Parathyroid adenoma (tissue), 2 donors: Measurements from ENCODE around the gene IL10RB.
A peak's percentile ranks its signal among the peaks of the same experiment; 100 is the strongest.

Experiments
- H2AFZ ChIP-seq: fragments of 300-600 bp; sonication (generic); one replicate; pipeline ENCODE4 v1.7.0; 2017; ENCODE audit warnings: antibody characterized with exemption, mild to moderate bottlenecking
- H3K27ac ChIP-seq: fragments of 300-600 bp; sonication (generic); one replicate; pipeline ENCODE4 v1.7.0; 2017
- H3K27me3 ChIP-seq: fragments of 300-600 bp; sonication (generic); one replicate; pipeline ENCODE4 v1.7.0; 2017; ENCODE audit warnings: low read length; ENCODE audit not compliant: control insufficient read depth, insufficient read depth
- H3K36me3 ChIP-seq: fragments of 300-600 bp; sonication (generic); one replicate; pipeline ENCODE4 v1.7.0; 2017; ENCODE audit warnings: low read length; ENCODE audit not compliant: control insufficient read depth, insufficient read depth
- H3K4me1 ChIP-seq: fragments of 300-600 bp; sonication (generic); one replicate; pipeline ENCODE4 v1.7.0; 2017; ENCODE audit warnings: control low read depth
- H3K4me2 ChIP-seq: fragments of 300-600 bp; sonication (generic); one replicate; pipeline ENCODE4 v1.7.0; 2017; ENCODE audit warnings: low read length
- H3K4me3 ChIP-seq: fragments of 300-600 bp; sonication (generic); one replicate; pipeline ENCODE4 v1.7.0; 2017; ENCODE audit warnings: low read depth, low read length
- H3K79me2 ChIP-seq: fragments of 300-600 bp; sonication (generic); one replicate; pipeline ENCODE4 v1.7.0; 2017; ENCODE audit warnings: control low read depth
- H3K9ac ChIP-seq: fragments of 300-600 bp; sonication (generic); one replicate; pipeline ENCODE4 v1.7.0; 2017; ENCODE audit warnings: mild to moderate bottlenecking
- H3K9me3 ChIP-seq: fragments of 300-600 bp; sonication (generic); one replicate; pipeline ENCODE4 v1.7.0; 2017; ENCODE audit warnings: low read length; ENCODE audit not compliant: control insufficient read depth
- TF ChIP-seq, protein P1 (sequence below): fragments of 300-600 bp; sonication (generic); IDR thresholded peaks from one replicate; pipeline ENCODE4 v1.7.0; 2017; ENCODE audit warnings: antibody characterized with exemption, mild to moderate bottlenecking
- donor health status: primary hyperparathyroidism.

Gene IL10RB

GRCh38 chr21:33262921-33263320 is 3.2 kb upstream of the IL10RB start:
- H3K9me3 ChIP-seq, result no peaks in the 10 kb centered on the region
- no peaks in the 10 kb centered on the region for H3K27me3 ChIP-seq
- H3K4me2 ChIP-seq, result no peak overlapping the region
- no peak overlapping the region for H3K27ac ChIP-seq
- no peaks in the 10 kb centered on the region for H3K4me1 ChIP-seq
- H3K9ac ChIP-seq, result no peak overlapping the region
- H2AFZ ChIP-seq, result no peak overlapping the region
- H3K4me3 ChIP-seq, result no peak overlapping the region
- H3K79me2 ChIP-seq, result no peaks in the 10 kb centered on the region
- TF ChIP-seq, protein P1, sequence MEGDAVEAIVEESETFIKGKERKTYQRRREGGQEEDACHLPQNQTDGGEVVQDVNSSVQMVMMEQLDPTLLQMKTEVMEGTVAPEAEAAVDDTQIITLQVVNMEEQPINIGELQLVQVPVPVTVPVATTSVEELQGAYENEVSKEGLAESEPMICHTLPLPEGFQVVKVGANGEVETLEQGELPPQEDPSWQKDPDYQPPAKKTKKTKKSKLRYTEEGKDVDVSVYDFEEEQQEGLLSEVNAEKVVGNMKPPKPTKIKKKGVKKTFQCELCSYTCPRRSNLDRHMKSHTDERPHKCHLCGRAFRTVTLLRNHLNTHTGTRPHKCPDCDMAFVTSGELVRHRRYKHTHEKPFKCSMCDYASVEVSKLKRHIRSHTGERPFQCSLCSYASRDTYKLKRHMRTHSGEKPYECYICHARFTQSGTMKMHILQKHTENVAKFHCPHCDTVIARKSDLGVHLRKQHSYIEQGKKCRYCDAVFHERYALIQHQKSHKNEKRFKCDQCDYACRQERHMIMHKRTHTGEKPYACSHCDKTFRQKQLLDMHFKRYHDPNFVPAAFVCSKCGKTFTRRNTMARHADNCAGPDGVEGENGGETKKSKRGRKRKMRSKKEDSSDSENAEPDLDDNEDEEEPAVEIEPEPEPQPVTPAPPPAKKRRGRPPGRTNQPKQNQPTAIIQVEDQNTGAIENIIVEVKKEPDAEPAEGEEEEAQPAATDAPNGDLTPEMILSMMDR, result no peak
- H3K36me3 ChIP-seq, result no peaks in the 10 kb centered on the region

- no peak overlapping the region for H3K4me2 ChIP-seq
- H3K4me3 ChIP-seq, result no peak overlapping the region
- H3K4me1 ChIP-seq, result peaks cover 2% of the 10 kb centered on the region
- H3K27me3 ChIP-seq, result no peaks in the 10 kb centered on the region
- H2AFZ ChIP-seq, result no peak overlapping the region
- H3K27ac ChIP-seq, result no peak overlapping the region
- H3K79me2 ChIP-seq, result no peaks in the 10 kb centered on the region
- TF ChIP-seq, protein P1, result no peak
- no peak overlapping the region for H3K9ac ChIP-seq
- H3K36me3 ChIP-seq, result no peaks in the 10 kb centered on the region
- no peaks in the 10 kb centered on the region for H3K9me3 ChIP-seq
These were observed 1.6 kb upstream of the IL10RB start for GRCh38 chr21:33264561-33264960.

GRCh38 chr21:33265664-33266049 is 510 bp upstream of the IL10RB start:
- peaks cover 2% of the 10 kb centered on the region for H3K4me1 ChIP-seq
- TF ChIP-seq, protein P1, result no peak
- H3K9ac ChIP-seq, result no peak overlapping the region
- H3K79me2 ChIP-seq, result no peaks in the 10 kb centered on the region
- H3K27me3 ChIP-seq, result no peaks in the 10 kb centered on the region
- H3K27ac ChIP-seq, result peak overlapping the region; percentile 12
- peak overlapping the region; percentile 78 for H2AFZ ChIP-seq
- H3K4me3 ChIP-seq, result peak overlapping the region; percentile 51
- H3K9me3 ChIP-seq, result no peaks in the 10 kb centered on the region
- H3K36me3 ChIP-seq, result no peaks in the 10 kb centered on the region
- H3K4me2 ChIP-seq, result peak overlapping the region; percentile 80

DNA sequence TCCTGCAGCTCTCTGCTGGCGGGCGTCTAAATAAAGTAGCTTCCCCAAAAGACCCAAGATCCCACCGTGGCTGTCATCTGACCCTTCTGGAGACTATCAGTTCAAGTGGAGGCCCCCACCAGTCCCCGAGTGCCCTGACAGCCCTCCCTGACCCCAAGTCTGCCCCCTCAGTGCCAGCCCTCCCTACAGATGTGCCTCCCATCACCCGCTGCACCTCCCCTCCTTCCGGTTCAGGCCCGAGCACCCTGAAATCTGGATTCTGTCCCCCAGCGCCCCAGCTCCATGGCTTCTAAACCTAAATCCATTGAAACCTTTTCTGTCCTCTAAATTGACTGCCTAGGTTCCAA is 595 bp downstream of the IL10RB start:
- Histone ChIP-seq H3K27me3 (no peaks in the 10 kb centered on the region), H2AFZ (peak overlapping the region; percentile 78), H3K27ac (peak overlapping the region; percentile 64), H3K4me1 (peaks cover 2% of the 10 kb centered on the region), H3K79me2 (no peaks in the 10 kb centered on the region), H3K9ac (no peak overlapping the region), H3K36me3 (no peaks in the 10 kb centered on the region), H3K9me3 (no peaks in the 10 kb centered on the region), H3K4me3 (peak overlapping the region; percentile 51), H3K4me2 (peak overlapping the region; percentile 80)
- TF ChIP-seq, protein P1, result no peak

- H3K4me2 ChIP-seq, result peak overlapping the region; percentile 80
- no peaks in the 10 kb centered on the region for H3K36me3 ChIP-seq
- H3K27me3 ChIP-seq, result no peaks in the 10 kb centered on the region
- H3K4me1 ChIP-seq, result peaks cover 2% of the 10 kb centered on the region
- no peaks in the 10 kb centered on the region for H3K79me2 ChIP-seq
- H3K27ac ChIP-seq, result peak overlapping the region; percentile 64
- TF ChIP-seq, protein P1, result no peak
- no peak overlapping the region for H3K9ac ChIP-seq
- no peaks in the 10 kb centered on the region for H3K9me3 ChIP-seq
- no peak overlapping the region for H2AFZ ChIP-seq
- H3K4me3 ChIP-seq, result peak overlapping the region; percentile 51
These were observed 1.1 kb downstream of the IL10RB start for GRCh38 chr21:33267250-33267649.
